Mucosa of descending colon (tissue), 3 donors: ENCODE measurements around the gene CHRND. TPM values are rescaled to one million over a fixed set of nuclear protein-coding genes. Genes with fewer than 3 reads are reported as not detected.

Experiments
- ATAC-seq: fragments of 200-7000 bp; cut with Tn5 transposase; one replicate; pipeline ENCODE4 v1.9.1; 2020; ENCODE audit warnings: mild to moderate bottlenecking, moderate library complexity
- DNase-seq, 3 donors: peaks; one replicate each; pipeline ENCODE4 v3.0.0-alpha.2; 2020
- H3K36me3 ChIP-seq: fragments of 200-600 bp; one replicate; pipeline ENCODE4 v1.8.0; 2021; ENCODE audit warnings: low read depth, mild to moderate bottlenecking
- H3K4me1 ChIP-seq: fragments of 200-600 bp; one replicate; pipeline ENCODE4 v1.8.0; 2021; ENCODE audit warnings: low read depth, mild to moderate bottlenecking
- H3K4me3 ChIP-seq: fragments of 200-600 bp; one replicate; pipeline ENCODE4 v1.8.0; 2021; ENCODE audit warnings: mild to moderate bottlenecking
- H3K9me3 ChIP-seq: fragments of 200-600 bp; one replicate; pipeline ENCODE4 v1.8.0; 2021; ENCODE audit warnings: mild to moderate bottlenecking
- intact Hi-C, 2 donors: fragments of 100-400 bp; cut with DNase I in 1 of 2; cut with micrococcal nuclease in 1 of 2; formaldehyde crosslinking; loops; one replicate each; pipeline versions ENCODE4 v1.11.0 to v1.11.1; 2022; cut with DNase I, micrococcal nuclease
- total RNA-seq, 3 donors: library from RNA; stranded (reverse); fragmentation: NEBNext Ultra II Directional in 2 of 3; extraction: Animal tissue kit (Norgen Biotek cat#: 25700) in 2 of 3; gene quantifications; one replicate each; pipeline versions ENCODE4 v1.2.1 to v1.2.4, GENCODE V29; 2021 to 2023
- TF ChIP-seq, protein P1 (sequence below): fragments of 200-600 bp; IDR thresholded peaks from one replicate; pipeline ENCODE4 v1.8.0; 2022; ENCODE audit warnings: antibody characterized with exemption, mild to moderate bottlenecking
- donor health status: DM: no; HTN: no; CAD: no; lungs with moderate emphysema.
- donor health status: DM: no; HTN: no; CAD: no.
- donor health status: DM: no; HTN: yes; CAD: no.

CHRND gene
- total RNA-seq, 3 donors from 2014 or later, result not detected

DNA sequence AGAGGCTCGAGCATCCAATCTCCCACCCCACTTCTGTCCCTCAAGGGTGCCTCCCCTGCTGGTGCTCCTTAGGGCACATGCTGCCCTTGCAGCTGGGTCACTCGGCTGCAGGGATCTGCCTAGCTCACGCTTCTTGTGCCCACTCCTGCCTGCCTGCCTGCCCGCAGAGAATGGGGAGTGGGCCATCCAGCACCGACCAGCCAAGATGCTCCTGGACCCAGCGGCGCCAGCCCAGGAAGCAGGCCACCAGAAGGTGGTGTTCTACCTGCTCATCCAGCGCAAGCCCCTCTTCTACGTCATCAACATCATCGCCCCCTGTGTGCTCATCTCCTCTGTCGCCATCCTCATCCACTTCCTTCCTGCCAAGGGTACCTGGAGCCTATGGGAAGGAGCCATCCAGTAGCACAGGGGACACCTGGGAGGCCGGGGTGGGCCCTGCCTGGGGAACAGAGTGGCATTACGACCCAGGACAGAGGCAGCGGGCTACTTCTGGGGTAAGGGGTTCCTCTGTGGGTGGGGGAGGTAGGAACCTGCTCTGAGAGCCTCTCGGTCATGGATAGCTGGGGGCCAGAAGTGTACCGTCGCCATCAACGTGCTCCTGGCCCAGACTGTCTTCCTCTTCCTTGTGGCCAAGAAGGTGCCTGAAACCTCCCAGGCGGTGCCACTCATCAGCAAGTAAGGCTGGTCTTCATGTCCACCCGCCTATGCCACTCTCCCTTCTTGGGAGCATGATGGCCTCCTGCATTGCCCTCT lies 16.9 kb downstream of the CHRND start:
- Histone ChIP-seq H3K9me3 (no peaks in the 10 kb centered on the region), H3K4me3 (no peak overlapping the region), H3K4me1 (no peaks in the 10 kb centered on the region), H3K36me3 (no peaks in the 10 kb centered on the region)
- ATAC-seq, result no peak
- TF ChIP-seq, protein P1, sequence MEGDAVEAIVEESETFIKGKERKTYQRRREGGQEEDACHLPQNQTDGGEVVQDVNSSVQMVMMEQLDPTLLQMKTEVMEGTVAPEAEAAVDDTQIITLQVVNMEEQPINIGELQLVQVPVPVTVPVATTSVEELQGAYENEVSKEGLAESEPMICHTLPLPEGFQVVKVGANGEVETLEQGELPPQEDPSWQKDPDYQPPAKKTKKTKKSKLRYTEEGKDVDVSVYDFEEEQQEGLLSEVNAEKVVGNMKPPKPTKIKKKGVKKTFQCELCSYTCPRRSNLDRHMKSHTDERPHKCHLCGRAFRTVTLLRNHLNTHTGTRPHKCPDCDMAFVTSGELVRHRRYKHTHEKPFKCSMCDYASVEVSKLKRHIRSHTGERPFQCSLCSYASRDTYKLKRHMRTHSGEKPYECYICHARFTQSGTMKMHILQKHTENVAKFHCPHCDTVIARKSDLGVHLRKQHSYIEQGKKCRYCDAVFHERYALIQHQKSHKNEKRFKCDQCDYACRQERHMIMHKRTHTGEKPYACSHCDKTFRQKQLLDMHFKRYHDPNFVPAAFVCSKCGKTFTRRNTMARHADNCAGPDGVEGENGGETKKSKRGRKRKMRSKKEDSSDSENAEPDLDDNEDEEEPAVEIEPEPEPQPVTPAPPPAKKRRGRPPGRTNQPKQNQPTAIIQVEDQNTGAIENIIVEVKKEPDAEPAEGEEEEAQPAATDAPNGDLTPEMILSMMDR, result no peak
- intact Hi-C loops, result no loop called here
- no peak for DNase-seq

DNA sequence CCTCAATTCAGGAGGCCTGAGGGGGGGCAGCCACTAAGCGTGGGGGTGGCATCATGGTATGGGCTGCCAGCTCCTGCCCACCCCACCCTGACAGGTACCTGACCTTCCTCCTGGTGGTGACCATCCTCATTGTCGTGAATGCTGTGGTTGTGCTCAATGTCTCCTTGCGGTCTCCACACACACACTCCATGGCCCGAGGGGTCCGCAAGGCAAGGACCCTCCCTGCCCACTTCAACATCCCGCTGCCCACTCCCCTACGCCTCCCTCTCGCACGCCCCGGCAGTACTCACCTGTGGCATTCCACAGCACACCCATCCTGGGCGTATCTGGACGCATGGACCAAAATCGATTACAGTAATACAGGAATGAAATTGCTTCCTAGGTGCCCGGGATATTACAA lies 17.5 kb downstream of the CHRND start:
- no peaks in the 10 kb centered on the region for H3K4me1 ChIP-seq
- ATAC-seq (no peak), DNase-seq (no peak)
- no peak overlapping the region for H3K4me3 ChIP-seq
- intact Hi-C loops, result no loop called here
- no peaks in the 10 kb centered on the region for H3K36me3 ChIP-seq
- H3K9me3 ChIP-seq, result no peaks in the 10 kb centered on the region
- TF ChIP-seq, protein P1, result no peak

DNA sequence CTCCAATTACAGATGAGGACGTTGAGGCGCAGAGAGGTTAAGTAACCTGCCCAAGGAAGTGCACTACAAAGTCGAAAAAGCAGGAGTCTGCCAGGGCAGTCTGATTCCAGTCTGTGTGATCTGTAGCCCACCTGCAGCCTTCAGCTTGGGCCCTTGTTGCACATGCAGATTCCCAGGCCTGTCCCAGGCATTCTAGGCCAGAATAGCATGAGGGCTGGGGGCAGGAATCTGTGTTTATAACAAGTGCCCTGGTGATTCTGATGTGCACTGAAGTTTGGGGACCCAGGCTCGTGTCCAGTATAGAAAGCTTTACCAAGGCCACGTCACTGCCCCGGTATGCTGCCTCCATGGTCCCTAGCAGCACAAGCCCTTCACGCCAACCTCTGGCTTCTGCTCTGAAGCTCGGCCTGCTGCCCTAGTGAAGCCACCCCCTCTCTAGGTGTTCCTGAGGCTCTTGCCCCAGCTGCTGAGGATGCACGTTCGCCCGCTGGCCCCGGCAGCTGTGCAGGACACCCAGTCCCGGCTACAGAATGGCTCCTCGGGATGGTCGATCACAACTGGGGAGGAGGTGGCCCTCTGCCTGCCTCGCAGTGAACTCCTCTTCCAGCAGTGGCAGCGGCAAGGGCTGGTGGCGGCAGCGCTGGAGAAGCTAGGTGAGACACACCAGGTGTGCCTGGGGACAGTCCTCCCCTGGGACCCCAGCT lies 18.1 kb downstream of the CHRND start:
- H3K4me3 ChIP-seq, result no peak overlapping the region
- DNase-seq, result no peak
- no peaks in the 10 kb centered on the region for H3K4me1 ChIP-seq
- no peak for ATAC-seq
- intact Hi-C loops, result no loop called here
- H3K9me3 ChIP-seq, result no peaks in the 10 kb centered on the region
- no peaks in the 10 kb centered on the region for H3K36me3 ChIP-seq
- TF ChIP-seq, protein P1, result no peak

DNA sequence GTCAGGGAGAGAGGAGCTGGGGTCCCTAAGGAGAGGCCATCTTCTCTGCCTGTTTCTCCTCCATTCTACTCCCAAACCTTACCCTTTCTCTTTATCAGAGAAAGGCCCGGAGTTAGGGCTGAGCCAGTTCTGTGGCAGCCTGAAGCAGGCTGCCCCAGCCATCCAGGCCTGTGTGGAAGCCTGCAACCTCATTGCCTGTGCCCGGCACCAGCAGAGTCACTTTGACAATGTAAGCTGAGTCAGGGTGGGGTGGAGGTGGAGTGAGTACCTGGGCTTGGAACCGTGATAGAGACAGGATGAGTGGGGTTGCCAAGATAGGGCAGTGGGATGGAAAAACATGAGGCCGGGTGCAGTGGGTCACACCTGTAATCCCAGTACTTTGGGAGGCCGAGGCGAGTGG lies 18.7 kb downstream of the CHRND start:
- no peak for ATAC-seq
- TF ChIP-seq, protein P1, result no peak
- no peak for DNase-seq
- Histone ChIP-seq H3K4me1 (peaks cover 5% of the 10 kb centered on the region), H3K4me3 (no peak overlapping the region), H3K9me3 (no peaks in the 10 kb centered on the region), H3K36me3 (no peaks in the 10 kb centered on the region)
- intact Hi-C loops, result no loop called here

DNA sequence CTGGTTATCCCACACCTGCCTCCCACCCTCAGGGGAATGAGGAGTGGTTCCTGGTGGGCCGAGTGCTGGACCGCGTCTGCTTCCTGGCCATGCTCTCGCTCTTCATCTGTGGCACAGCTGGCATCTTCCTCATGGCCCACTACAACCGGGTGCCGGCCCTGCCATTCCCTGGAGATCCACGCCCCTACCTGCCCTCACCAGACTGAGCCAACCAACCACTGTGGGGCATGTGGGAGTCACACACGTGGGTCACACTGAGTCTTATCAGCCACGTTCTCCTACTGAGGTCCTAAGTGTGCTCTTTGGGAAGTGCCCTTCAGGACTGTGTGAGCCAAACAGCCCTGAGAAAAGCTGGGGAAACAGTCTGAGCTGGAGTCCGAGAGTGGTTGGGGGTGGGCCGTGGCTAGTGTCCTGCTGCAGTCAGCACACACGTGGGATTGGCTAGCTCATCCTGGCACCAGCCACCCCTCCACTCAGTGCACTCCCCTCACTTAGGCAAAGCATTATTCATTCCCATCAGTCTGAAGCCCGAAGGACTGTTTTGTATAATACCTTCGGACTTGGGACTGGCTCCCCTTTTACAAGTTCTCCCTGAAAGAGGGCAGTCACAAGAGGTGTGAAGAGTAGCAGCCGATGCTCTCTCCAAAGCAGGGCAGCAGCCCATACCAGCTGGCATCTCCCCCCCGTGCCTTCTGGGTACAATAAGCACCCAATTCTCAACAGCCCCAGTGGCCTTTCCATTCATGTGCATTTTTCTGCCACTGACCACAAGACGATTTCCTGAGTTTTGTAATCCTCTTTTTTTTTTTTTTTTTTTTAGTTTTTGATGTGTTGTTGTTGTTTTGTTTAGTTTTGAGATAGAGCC lies 19.8 kb downstream of the CHRND start:
- H3K4me3 ChIP-seq, result no peak overlapping the region
- H3K4me1 ChIP-seq, result peaks cover 5% of the 10 kb centered on the region
- TF ChIP-seq, protein P1, result no peak
- no peak for DNase-seq
- no peaks in the 10 kb centered on the region for H3K9me3 ChIP-seq
- no peak for ATAC-seq
- intact Hi-C loops, result no loop called here
- H3K36me3 ChIP-seq, result no peaks in the 10 kb centered on the region
